ENCODE measurements around the gene TRIM26.
"Not testable (repeated sequence)": the region's sequence is repeated elsewhere in the genome, so short reads cannot be mapped to it uniquely, and the experiment has no call there.

The TRIM26 gene

GRCh38 chr6:30167101-30167500 lies 46.1 kb downstream of the TRIM26 start:
- Mint-ChIP-seq H3K27me3 (peaks cover 57% of the 10 kb centered on the region), H3K4me1 (ENCODE audit: low read depth) (peaks cover 18% of the 10 kb centered on the region), H3K4me3 (no peak overlapping the region), H3K27ac (no peak overlapping the region), H3K9me3 (no peaks in the 10 kb centered on the region), H3K36me3 (ENCODE audit: low read depth) (no peaks in the 10 kb centered on the region)

GRCh38 chr6:30165238-30165637 lies 48.0 kb downstream of the TRIM26 start:
- not testable (repeated sequence) for H3K9me3 Mint-ChIP-seq; H3K27ac Mint-ChIP-seq; H3K4me3 Mint-ChIP-seq; H3K36me3 Mint-ChIP-seq (ENCODE audit: low read depth)
- Mint-ChIP-seq H3K27me3 (peaks cover 41% of the 10 kb centered on the region), H3K4me1 (ENCODE audit: low read depth) (peaks cover 18% of the 10 kb centered on the region)

- Mint-ChIP-seq H3K27me3 (peaks cover 41% of the 10 kb centered on the region), H3K4me3 (no peak overlapping the region), H3K4me1 (ENCODE audit: low read depth) (peaks cover 18% of the 10 kb centered on the region), H3K36me3 (ENCODE audit: low read depth) (no peaks in the 10 kb centered on the region), H3K9me3 (no peaks in the 10 kb centered on the region), H3K27ac (no peak overlapping the region)
These were observed 48.5 kb downstream of the TRIM26 start for GRCh38 chr6:30164714-30165113.

- Mint-ChIP-seq H3K4me1 (ENCODE audit: low read depth) (peaks cover 18% of the 10 kb centered on the region), H3K4me3 (no peak overlapping the region), H3K27me3 (peaks cover 43% of the 10 kb centered on the region), H3K9me3 (no peaks in the 10 kb centered on the region), H3K27ac (no peak overlapping the region), H3K36me3 (ENCODE audit: low read depth) (no peaks in the 10 kb centered on the region)
These were observed 49.1 kb downstream of the TRIM26 start for GRCh38 chr6:30163918-30164654.

- no peaks in the 10 kb centered on the region for H3K9me3 Mint-ChIP-seq
These were observed 49.9 kb downstream of the TRIM26 start, which contains the start of gene TRIM15 for GRCh38 chr6:30163090-30163917. Gene TRIM15, plus strand, starts transcription at chr6:30163546. Its CDS starts 139 bp downstream, at chr6:30163685.

GRCh38 chr6:30162265-30163089 lies 50.7 kb downstream of the TRIM26 start:
- Mint-ChIP-seq H3K27me3 (peaks cover 37% of the 10 kb centered on the region), H3K4me3 (no peak overlapping the region), H3K9me3 (no peaks in the 10 kb centered on the region), H3K4me1 (ENCODE audit: low read depth) (peaks cover 15% of the 10 kb centered on the region), H3K36me3 (ENCODE audit: low read depth) (no peaks in the 10 kb centered on the region), H3K27ac (no peak overlapping the region)

More at GRCh38 chr6:30163090-30163917, 49.9 kb downstream of the TRIM26 start, which contains the start of gene TRIM15:
- Mint-ChIP-seq H3K36me3 (ENCODE audit: low read depth) (no peaks in the 10 kb centered on the region), H3K27ac (no peak within 1 kb of the TSS), H3K4me3 (no peak within 1 kb of the TSS), H3K4me1 (ENCODE audit: low read depth) (peaks cover 18% of the 10 kb centered on the region), H3K27me3 (peaks cover 43% of the 10 kb centered on the region)

- no peaks in the 10 kb centered on the region for H3K36me3 Mint-ChIP-seq (ENCODE audit: low read depth)
- H3K27ac Mint-ChIP-seq: no peak within 1 kb of the TSS
- H3K4me1 Mint-ChIP-seq (ENCODE audit: low read depth): peaks cover 12% of the 10 kb centered on the region
- H3K4me3 Mint-ChIP-seq: no peak within 1 kb of the TSS
- no peaks in the 10 kb centered on the region for H3K9me3 Mint-ChIP-seq
- peaks cover 30% of the 10 kb centered on the region for H3K27me3 Mint-ChIP-seq
These were observed 52.2 kb downstream of the TRIM26 start, which contains the start of gene TRIM10 for GRCh38 chr6:30160785-30161531. Gene TRIM10, minus strand, starts transcription at chr6:30161211. Its CDS starts 353 bp downstream, at chr6:30160858.

- no peak overlapping the region for H3K4me3 Mint-ChIP-seq
- H3K9me3 Mint-ChIP-seq: no peaks in the 10 kb centered on the region
- peaks cover 12% of the 10 kb centered on the region for H3K4me1 Mint-ChIP-seq (ENCODE audit: low read depth)
- H3K27ac Mint-ChIP-seq: no peak overlapping the region
- peaks cover 23% of the 10 kb centered on the region for H3K27me3 Mint-ChIP-seq
- no peaks in the 10 kb centered on the region for H3K36me3 Mint-ChIP-seq (ENCODE audit: low read depth)
These were observed 53.0 kb downstream of the TRIM26 start for GRCh38 chr6:30160008-30160784.

GRCh38 chr6:30158475-30159040 lies 54.6 kb downstream of the TRIM26 start:
- Mint-ChIP-seq H3K9me3 (no peaks in the 10 kb centered on the region), H3K4me3 (no peak overlapping the region), H3K27ac (no peak overlapping the region), H3K27me3 (peaks cover 17% of the 10 kb centered on the region), H3K36me3 (ENCODE audit: low read depth) (no peaks in the 10 kb centered on the region), H3K4me1 (ENCODE audit: low read depth) (peaks cover 11% of the 10 kb centered on the region)

GRCh38 chr6:30157999-30158398 lies 55.2 kb downstream of the TRIM26 start:
- Mint-ChIP-seq H3K9me3 (no peaks in the 10 kb centered on the region), H3K27me3 (peaks cover 17% of the 10 kb centered on the region), H3K4me3 (no peak overlapping the region), H3K36me3 (ENCODE audit: low read depth) (no peaks in the 10 kb centered on the region), H3K27ac (no peak overlapping the region), H3K4me1 (ENCODE audit: low read depth) (peaks cover 6% of the 10 kb centered on the region)

GRCh38 chr6:30157581-30157980 lies 55.6 kb downstream of the TRIM26 start:
- no peak overlapping the region for H3K4me3 Mint-ChIP-seq
- H3K36me3 Mint-ChIP-seq (ENCODE audit: low read depth): no peaks in the 10 kb centered on the region
- no peaks in the 10 kb centered on the region for H3K9me3 Mint-ChIP-seq
- peaks cover 4% of the 10 kb centered on the region for H3K4me1 Mint-ChIP-seq (ENCODE audit: low read depth)
- H3K27ac Mint-ChIP-seq: no peak overlapping the region
- peaks cover 17% of the 10 kb centered on the region for H3K27me3 Mint-ChIP-seq

GRCh38 chr6:30156774-30157173 lies 56.4 kb downstream of the TRIM26 start:
- no peak overlapping the region for H3K27ac Mint-ChIP-seq
- peaks cover 17% of the 10 kb centered on the region for H3K27me3 Mint-ChIP-seq
- H3K9me3 Mint-ChIP-seq: no peaks in the 10 kb centered on the region
- no peak overlapping the region for H3K4me3 Mint-ChIP-seq
- no peaks in the 10 kb centered on the region for H3K36me3 Mint-ChIP-seq (ENCODE audit: low read depth)
- no peaks in the 10 kb centered on the region for H3K4me1 Mint-ChIP-seq (ENCODE audit: low read depth)

GRCh38 chr6:30156262-30156599 lies 57.0 kb downstream of the TRIM26 start:
- no peak overlapping the region for H3K27ac Mint-ChIP-seq
- no peaks in the 10 kb centered on the region for H3K36me3 Mint-ChIP-seq (ENCODE audit: low read depth)
- H3K4me1 Mint-ChIP-seq (ENCODE audit: low read depth): no peaks in the 10 kb centered on the region
- peaks cover 17% of the 10 kb centered on the region for H3K27me3 Mint-ChIP-seq
- H3K9me3 Mint-ChIP-seq: no peaks in the 10 kb centered on the region
- H3K4me3 Mint-ChIP-seq: no peak overlapping the region
